BE2C (cell line): ENCODE measurements around the gene HIVEP3.

Experiments
- DNase-seq: peaks from one replicate; pipeline ENCODE4 v3.0.0-alpha.2; 2020
- H3K27me3 ChIP-seq: fragments of 250-450 bp; sonication (Bioruptor Pico); 2 replicates; pipeline ENCODE4 v1.5.1; 2020; ENCODE audit warnings: mild to moderate bottlenecking
- H3K36me3 ChIP-seq: fragments of 250-450 bp; sonication (Bioruptor Pico); 2 replicates; pipeline ENCODE4 v1.5.1; 2020; ENCODE audit warnings: mild to moderate bottlenecking
- H3K4me1 ChIP-seq: fragments of 250-450 bp; sonication (Bioruptor Pico); 2 replicates; pipeline ENCODE4 v1.5.1; 2020
- H3K4me3 ChIP-seq: 2 replicates; pipeline ENCODE4 v1.5.1; 2011; ENCODE audit warnings: low read depth, low read length
- H3K9me3 ChIP-seq: fragments of 250-450 bp; sonication (Bioruptor Pico); 2 replicates; pipeline ENCODE4 v1.5.1; 2020
- TF ChIP-seq, protein P1 (sequence below): IDR thresholded peaks from 2 replicates; pipeline ENCODE4 v1.5.1; 2012; ENCODE audit warnings: mild to moderate bottlenecking, low read depth, low read length

The HIVEP3 gene

DNA sequence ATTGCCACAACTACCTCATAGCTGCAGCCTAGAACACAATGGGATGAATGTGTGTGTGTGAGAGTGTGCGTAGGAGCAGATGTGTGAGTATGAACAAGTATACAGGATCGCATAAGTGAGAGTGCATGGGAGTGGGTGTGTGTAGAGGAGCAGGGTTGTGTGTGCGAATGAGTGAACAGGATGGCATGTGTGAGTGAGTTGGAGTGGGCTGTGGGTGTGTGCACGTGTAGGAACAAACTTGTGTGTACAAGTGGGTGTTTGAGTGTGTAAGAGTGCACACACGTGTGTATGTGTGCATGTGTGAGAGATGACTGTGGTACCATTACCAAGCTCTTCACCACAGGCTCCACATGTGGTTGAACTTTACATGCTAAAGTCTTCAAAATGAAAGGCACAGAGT lies 258.8 kb downstream of the HIVEP3 start:
- Histone ChIP-seq H3K27me3 (no peaks in the 10 kb centered on the region), H3K9me3 (no peaks in the 10 kb centered on the region), H3K4me1 (no peaks in the 10 kb centered on the region), H3K36me3 (no peaks in the 10 kb centered on the region), H3K4me3 (no peak overlapping the region)
- no peak for DNase-seq
- TF ChIP-seq, protein P1, sequence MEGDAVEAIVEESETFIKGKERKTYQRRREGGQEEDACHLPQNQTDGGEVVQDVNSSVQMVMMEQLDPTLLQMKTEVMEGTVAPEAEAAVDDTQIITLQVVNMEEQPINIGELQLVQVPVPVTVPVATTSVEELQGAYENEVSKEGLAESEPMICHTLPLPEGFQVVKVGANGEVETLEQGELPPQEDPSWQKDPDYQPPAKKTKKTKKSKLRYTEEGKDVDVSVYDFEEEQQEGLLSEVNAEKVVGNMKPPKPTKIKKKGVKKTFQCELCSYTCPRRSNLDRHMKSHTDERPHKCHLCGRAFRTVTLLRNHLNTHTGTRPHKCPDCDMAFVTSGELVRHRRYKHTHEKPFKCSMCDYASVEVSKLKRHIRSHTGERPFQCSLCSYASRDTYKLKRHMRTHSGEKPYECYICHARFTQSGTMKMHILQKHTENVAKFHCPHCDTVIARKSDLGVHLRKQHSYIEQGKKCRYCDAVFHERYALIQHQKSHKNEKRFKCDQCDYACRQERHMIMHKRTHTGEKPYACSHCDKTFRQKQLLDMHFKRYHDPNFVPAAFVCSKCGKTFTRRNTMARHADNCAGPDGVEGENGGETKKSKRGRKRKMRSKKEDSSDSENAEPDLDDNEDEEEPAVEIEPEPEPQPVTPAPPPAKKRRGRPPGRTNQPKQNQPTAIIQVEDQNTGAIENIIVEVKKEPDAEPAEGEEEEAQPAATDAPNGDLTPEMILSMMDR, result no peak

DNA sequence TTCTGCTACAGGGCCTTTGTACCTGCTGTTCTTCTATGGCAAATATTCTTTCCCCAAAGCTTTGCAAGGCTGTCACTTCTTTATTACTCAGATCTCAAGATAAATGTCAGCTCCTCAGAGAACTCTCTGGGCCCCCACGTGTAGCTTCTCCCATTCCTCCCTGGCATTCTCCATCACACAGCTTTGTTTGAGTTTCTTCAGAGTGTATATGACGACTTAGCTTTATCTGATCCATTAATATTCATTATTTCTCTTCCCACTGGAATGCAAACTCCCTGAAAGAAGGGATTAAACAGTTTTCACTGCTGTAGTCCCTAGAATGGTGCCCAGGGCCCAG lies 259.6 kb downstream of the HIVEP3 start:
- TF ChIP-seq, protein P1, result no peak
- H3K4me3 ChIP-seq, result no peak overlapping the region
- no peak for DNase-seq
- no peaks in the 10 kb centered on the region for H3K4me1 ChIP-seq
- no peaks in the 10 kb centered on the region for H3K36me3 ChIP-seq
- no peaks in the 10 kb centered on the region for H3K9me3 ChIP-seq
- H3K27me3 ChIP-seq, result no peaks in the 10 kb centered on the region

DNA sequence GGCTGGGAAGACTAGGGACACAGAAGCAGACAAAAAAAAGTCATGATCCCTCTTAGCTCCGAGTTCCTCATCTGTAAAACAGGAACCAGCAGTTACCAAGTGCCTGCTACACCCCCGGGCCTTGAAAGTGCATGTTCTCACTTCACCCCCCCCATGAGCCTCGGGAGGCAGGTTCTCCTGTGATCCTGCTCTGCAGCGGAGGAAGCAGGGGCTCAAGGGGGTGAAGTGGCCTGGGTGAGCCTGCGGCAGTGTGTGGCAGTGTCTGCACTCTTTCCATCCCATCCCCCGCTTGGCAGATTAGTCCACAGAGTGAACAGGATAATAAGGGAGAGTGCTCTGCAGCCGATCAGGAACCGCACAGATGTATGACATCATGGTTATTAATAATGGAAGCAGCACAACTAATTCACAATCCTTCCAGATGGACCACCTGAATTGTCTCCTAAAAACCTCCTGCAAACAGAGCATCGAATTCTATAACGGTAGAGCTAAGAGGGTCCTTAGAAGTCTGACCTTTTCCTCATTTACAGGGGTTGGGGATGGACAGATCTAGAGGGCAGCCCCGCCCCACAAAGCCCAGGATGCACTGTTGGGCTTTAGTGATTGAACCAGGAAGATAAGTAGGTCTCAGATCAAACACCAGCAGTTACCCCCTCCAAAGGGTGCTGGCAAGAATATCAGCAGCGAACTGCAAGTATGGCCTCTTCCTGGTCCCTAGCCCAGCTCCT lies 260.1 kb downstream of the HIVEP3 start:
- H3K4me3 ChIP-seq, result no peak overlapping the region
- no peaks in the 10 kb centered on the region for H3K4me1 ChIP-seq
- peak; percentile 53 for DNase-seq
- H3K9me3 ChIP-seq, result no peaks in the 10 kb centered on the region
- no peaks in the 10 kb centered on the region for H3K27me3 ChIP-seq
- H3K36me3 ChIP-seq, result no peaks in the 10 kb centered on the region
- TF ChIP-seq, protein P1, result no peak

DNA sequence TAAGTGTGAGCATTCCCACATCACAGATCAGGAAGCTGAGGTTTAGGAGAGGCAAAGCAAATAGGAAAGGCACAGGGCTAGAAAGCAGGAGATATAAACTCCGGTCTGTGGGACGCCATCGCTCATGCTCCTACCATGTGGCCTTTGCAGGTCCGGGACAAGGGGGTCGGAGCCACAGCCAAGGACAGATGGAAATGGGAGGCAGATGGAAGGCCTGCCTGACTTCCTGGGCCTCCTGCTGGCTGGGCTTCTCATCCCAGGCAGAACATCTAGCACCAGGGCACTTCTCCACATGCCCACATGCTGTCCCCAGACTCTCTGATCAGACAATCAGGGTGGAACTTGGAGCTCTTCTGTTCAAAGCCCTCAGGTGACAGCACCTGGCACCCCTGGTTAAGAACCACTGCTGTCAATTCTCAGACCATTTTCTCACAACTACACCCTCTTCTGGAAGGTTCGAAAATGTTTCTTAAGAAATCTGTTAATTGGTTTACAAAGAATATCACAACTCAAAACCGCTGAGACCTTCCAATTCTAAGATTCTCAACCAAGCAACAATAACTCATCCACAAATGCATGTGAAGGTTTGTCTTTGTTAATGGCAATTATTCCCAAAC lies 260.9 kb downstream of the HIVEP3 start:
- no peak for DNase-seq
- H3K4me1 ChIP-seq, result no peaks in the 10 kb centered on the region

DNA sequence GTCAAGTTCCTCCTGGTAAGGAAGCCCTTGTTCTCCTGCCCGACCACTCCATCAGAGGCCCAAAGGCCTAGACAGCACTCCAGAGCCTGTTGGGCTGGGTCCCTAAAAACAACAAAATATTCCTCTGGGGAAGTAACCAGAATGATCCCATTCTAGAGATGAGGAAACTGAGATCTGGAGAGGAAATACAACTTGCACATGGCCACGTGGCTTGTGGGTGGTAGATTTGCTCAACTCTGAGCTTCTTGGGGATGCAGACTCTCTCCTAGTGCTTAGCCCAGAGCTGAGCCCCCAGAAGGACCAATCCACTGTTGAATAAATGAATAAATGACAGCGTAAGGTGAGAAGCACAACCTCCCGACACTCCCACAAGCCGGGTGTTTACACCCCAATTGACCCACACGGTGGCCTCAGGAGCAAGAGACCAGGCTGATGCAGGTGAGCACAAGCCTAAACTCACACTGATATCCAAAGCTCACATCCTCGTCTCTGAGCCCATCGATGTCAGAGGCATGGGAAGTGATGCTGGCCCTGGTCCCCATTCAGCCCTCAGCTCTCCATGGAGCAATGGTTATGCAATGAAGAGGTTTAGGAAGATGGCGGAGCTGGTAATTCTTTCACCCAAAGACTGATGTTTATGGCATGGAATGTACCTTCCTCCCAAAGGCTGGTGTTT lies 261.8 kb downstream of the HIVEP3 start:
- no peaks in the 10 kb centered on the region for H3K27me3 ChIP-seq
- H3K4me3 ChIP-seq, result no peak overlapping the region
- H3K36me3 ChIP-seq, result no peaks in the 10 kb centered on the region
- no peak for DNase-seq
- H3K4me1 ChIP-seq, result no peaks in the 10 kb centered on the region
- H3K9me3 ChIP-seq, result no peaks in the 10 kb centered on the region
- TF ChIP-seq, protein P1, result no peak

More for the DNA sequence above, 260.9 kb downstream of the HIVEP3 start:
- Histone ChIP-seq H3K36me3 (no peaks in the 10 kb centered on the region), H3K9me3 (no peaks in the 10 kb centered on the region), H3K27me3 (no peaks in the 10 kb centered on the region), H3K4me3 (no peak overlapping the region)
- TF ChIP-seq, protein P1, result no peak

DNA sequence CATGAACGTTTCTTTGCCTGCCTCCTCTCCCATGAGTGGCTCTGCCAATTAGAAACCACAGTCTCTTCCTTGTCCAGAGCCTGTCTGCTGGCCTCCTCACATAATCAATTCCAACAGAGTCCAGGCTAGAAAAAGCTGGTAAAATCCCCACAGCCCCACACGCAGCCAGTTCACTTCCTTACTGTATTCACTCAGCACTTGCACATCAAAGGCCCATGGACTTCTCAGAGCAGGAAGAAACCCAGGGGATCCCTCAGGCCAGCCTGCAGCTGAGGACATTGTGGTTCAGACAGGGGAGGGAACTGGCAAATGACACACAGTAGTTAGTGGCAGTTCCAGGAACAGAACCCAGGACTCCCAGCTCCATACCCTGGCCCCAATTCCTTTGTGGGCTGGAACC lies 262.7 kb downstream of the HIVEP3 start:
- Histone ChIP-seq H3K9me3 (no peaks in the 10 kb centered on the region), H3K36me3 (no peaks in the 10 kb centered on the region), H3K27me3 (no peaks in the 10 kb centered on the region), H3K4me1 (no peaks in the 10 kb centered on the region), H3K4me3 (no peak overlapping the region)
- TF ChIP-seq, protein P1, result no peak
- DNase-seq, result no peak
